ENCODE results near the gene C10orf62.

Gene C10orf62

GRCh38 chr10:97570146-97570788, 19.3 kb upstream of the C10orf62 start:
- TF ChIP-seq, protein P1, sequence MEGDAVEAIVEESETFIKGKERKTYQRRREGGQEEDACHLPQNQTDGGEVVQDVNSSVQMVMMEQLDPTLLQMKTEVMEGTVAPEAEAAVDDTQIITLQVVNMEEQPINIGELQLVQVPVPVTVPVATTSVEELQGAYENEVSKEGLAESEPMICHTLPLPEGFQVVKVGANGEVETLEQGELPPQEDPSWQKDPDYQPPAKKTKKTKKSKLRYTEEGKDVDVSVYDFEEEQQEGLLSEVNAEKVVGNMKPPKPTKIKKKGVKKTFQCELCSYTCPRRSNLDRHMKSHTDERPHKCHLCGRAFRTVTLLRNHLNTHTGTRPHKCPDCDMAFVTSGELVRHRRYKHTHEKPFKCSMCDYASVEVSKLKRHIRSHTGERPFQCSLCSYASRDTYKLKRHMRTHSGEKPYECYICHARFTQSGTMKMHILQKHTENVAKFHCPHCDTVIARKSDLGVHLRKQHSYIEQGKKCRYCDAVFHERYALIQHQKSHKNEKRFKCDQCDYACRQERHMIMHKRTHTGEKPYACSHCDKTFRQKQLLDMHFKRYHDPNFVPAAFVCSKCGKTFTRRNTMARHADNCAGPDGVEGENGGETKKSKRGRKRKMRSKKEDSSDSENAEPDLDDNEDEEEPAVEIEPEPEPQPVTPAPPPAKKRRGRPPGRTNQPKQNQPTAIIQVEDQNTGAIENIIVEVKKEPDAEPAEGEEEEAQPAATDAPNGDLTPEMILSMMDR (IDR thresholded peaks at IDR 0.05; ENCODE audit: poor library complexity, severe bottlenecking): no peak
- no peak for ATAC-seq (ENCODE audit: low read depth)
- no peaks in the 10 kb centered on the region for H3K36me3 ChIP-seq (ENCODE audit: low read depth)
- H3K9me3 ChIP-seq (ENCODE audit: severe bottlenecking): no peaks in the 10 kb centered on the region
- H3K4me1 ChIP-seq (ENCODE audit: insufficient read depth, poor library complexity, severe bottlenecking): peaks cover 53% of the 10 kb centered on the region
- H3K27ac ChIP-seq (ENCODE audit: poor library complexity, severe bottlenecking): peak overlapping the region; percentile 99
- no peak for DNase-seq (ENCODE audit: low spot score)
- no peaks in the 10 kb centered on the region for H3K27me3 ChIP-seq (ENCODE audit: insufficient read depth, poor library complexity, severe bottlenecking)
- H3K4me3 ChIP-seq (ENCODE audit: severe bottlenecking): no peak overlapping the region

DNA sequence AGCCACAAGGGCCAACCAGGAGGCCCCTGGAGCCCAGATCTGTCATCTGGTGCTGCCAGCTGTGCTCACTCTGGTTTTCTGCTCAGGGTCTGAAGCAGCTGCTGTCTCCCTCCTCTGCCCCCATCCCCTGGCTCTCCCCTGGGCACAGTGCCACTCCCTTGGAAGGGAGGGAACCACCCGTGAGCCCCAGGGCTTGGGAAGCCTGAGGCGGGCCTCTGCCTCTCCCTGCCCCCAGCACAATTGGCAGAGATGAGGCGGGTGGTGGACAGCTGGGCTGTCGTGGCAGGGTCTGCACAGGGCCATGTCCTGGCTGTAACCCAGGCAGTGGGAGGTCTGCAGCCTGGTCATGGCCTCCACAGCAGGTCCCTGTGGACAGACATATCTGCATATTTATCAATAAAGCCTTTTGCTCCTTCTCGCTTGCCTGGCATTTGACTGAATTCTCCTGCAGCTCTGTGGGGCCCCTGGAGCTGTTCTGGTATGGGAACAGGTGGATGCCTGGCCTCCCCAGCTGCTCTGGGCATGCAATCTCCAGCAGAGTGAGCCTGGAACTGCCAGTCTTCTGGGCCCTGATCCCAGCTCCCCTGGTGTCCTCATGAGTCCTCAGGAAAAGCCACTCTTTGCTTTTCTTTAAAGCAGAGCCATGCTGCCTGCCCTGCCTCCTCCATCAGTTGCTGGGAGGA, 18.6 kb upstream of the C10orf62 start:
- TF ChIP-seq, protein P1 (IDR thresholded peaks at IDR 0.05; ENCODE audit: poor library complexity, severe bottlenecking): no peak
- no peak for ATAC-seq (ENCODE audit: low read depth)
- Histone ChIP-seq H3K4me1 (ENCODE audit: insufficient read depth, poor library complexity, severe bottlenecking) (peaks cover 53% of the 10 kb centered on the region), H3K9me3 (ENCODE audit: severe bottlenecking) (no peaks in the 10 kb centered on the region), H3K36me3 (ENCODE audit: low read depth) (no peaks in the 10 kb centered on the region), H3K27me3 (ENCODE audit: insufficient read depth, poor library complexity, severe bottlenecking) (no peaks in the 10 kb centered on the region), H3K27ac (ENCODE audit: poor library complexity, severe bottlenecking) (peak overlapping the region; percentile 99), H3K4me3 (ENCODE audit: severe bottlenecking) (no peak overlapping the region)
- DNase-seq (ENCODE audit: low spot score): no peak

- Histone ChIP-seq H3K4me1 (ENCODE audit: insufficient read depth, poor library complexity, severe bottlenecking) (peaks cover 48% of the 10 kb centered on the region), H3K9me3 (ENCODE audit: severe bottlenecking) (no peaks in the 10 kb centered on the region), H3K4me3 (ENCODE audit: severe bottlenecking) (no peak overlapping the region), H3K27me3 (ENCODE audit: insufficient read depth, poor library complexity, severe bottlenecking) (no peaks in the 10 kb centered on the region), H3K36me3 (ENCODE audit: low read depth) (no peaks in the 10 kb centered on the region), H3K27ac (ENCODE audit: poor library complexity, severe bottlenecking) (peak overlapping the region; percentile 99)
- DNase-seq (ENCODE audit: low spot score): peak; percentile 93
- peak; percentile 85 for ATAC-seq (ENCODE audit: low read depth)
- TF ChIP-seq, protein P1 (IDR thresholded peaks at IDR 0.05; ENCODE audit: poor library complexity, severe bottlenecking): no peak
These were observed 17.9 kb upstream of the C10orf62 start for GRCh38 chr10:97571622-97572021.

DNA sequence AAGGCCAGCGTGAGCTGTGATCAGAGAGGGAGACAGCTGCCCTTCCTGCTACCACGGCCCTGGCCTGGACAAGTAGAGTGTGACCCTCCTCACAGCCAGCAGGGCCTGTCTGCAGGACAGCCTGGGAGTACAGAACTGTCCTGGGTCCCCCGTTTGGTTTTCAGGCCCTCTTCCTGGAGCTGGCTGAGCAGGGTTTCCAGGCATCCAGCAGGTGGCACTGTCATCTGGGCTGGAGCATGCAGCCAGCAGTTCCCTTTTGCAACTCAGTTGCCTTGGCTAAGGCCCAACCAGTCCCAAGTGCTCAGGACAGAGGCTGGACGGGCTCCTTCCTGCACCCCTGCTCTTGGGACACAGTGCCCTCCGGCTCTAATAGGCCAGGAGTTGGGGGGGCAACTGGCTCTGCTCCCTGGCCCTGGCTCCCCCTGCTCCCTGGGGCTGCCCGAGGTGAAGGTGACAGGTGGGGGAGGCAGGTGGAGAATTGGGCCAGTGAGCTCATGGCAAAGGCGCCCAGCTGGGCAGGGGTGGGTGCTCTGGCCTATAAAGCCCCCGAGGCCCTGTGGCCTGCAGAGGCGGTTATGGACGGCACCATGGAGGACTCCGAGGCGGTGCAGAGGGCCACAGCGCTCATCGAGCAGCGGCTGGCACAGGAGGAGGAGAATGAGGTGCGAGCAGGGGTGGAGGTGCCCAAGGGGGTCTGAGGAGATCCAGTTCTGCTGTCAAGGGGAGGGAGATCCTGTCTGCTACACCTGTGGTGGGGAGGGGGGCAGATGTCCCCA, 17.1 kb upstream of the C10orf62 start, which contains the start of gene ANKRD2:
TSS of gene ANKRD2 (plus strand) at position 566 of the 776 bp plus-strand sequence. CDS start at position 576, 10 bp downstream.
- Histone ChIP-seq H3K4me3 (ENCODE audit: severe bottlenecking) (no peak within 1 kb of the TSS), H3K27ac (ENCODE audit: poor library complexity, severe bottlenecking) (peak within 1 kb of the TSS; percentile 99), H3K27me3 (ENCODE audit: insufficient read depth, poor library complexity, severe bottlenecking) (no peaks in the 10 kb centered on the region), H3K36me3 (ENCODE audit: low read depth) (no peaks in the 10 kb centered on the region), H3K9me3 (ENCODE audit: severe bottlenecking) (no peaks in the 10 kb centered on the region), H3K4me1 (ENCODE audit: insufficient read depth, poor library complexity, severe bottlenecking) (peaks cover 47% of the 10 kb centered on the region)
- ATAC-seq (ENCODE audit: low read depth) (peak; percentile 47), DNase-seq (ENCODE audit: low spot score) (no peak)
- TF ChIP-seq, protein P1 (IDR thresholded peaks at IDR 0.05; ENCODE audit: poor library complexity, severe bottlenecking): peak; percentile 94

Measured in RWPE2 (cell line).